Testis (tissue), 2 donors: Measurements from ENCODE around the gene HSD17B13.

ENCODE experiments used
- POLR2A ChIP-seq: fragments of 450-650 bp; IDR thresholded peaks from one replicate; pipeline ENCODE4 v1.6.1; 2017; ENCODE audit warnings: antibody characterized with exemption, mild to moderate bottlenecking, moderate library complexity
- TF ChIP-seq, protein P1 (sequence below), 3 experiments: fragments of 450-650 bp in 2 of 3; fragments of 200-600 bp in 1 of 3; sonication (generic) in 1 of 3; IDR thresholded peaks; one replicate each; pipeline ENCODE4 v1.5.1; 2016 to 2019; ENCODE audit warnings: antibody characterized with exemption in 3 of 3, mild to moderate bottlenecking in 2 of 3, moderate library complexity in 1 of 3

DNA sequence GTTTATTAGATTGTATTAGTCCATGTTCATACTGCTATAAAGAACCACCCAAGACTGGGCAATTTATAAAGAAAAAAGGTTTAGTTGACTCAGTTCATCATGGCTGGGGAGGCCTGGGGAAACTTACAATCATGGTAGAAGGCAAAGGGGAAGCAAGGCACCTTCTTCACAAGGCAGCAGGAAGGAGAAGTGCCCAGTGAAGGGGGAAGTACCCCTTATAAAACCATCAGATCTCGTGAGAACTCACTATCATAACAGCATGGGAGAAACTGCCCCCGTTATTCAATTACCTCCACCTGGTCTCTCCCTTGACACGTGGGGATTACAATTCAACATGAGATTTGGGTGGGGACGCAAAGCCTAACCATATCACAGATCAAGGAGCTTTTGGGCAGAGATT, 8.1 kb upstream of the HSD17B13 start:
- no peak for TF ChIP-seq POLR2A
- TF ChIP-seq, protein P1, sequence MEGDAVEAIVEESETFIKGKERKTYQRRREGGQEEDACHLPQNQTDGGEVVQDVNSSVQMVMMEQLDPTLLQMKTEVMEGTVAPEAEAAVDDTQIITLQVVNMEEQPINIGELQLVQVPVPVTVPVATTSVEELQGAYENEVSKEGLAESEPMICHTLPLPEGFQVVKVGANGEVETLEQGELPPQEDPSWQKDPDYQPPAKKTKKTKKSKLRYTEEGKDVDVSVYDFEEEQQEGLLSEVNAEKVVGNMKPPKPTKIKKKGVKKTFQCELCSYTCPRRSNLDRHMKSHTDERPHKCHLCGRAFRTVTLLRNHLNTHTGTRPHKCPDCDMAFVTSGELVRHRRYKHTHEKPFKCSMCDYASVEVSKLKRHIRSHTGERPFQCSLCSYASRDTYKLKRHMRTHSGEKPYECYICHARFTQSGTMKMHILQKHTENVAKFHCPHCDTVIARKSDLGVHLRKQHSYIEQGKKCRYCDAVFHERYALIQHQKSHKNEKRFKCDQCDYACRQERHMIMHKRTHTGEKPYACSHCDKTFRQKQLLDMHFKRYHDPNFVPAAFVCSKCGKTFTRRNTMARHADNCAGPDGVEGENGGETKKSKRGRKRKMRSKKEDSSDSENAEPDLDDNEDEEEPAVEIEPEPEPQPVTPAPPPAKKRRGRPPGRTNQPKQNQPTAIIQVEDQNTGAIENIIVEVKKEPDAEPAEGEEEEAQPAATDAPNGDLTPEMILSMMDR (IDR thresholded peaks at IDR 0.05) = no peak
